ENCODE measurements around the gene PGAM1. TPM values are rescaled to one million over a fixed set of nuclear protein-coding genes. Genes with fewer than 3 reads are reported as not detected.

The PGAM1 gene
- total RNA-seq = 100 to 1,000 TPM; 392 to 453 TPM

GRCh38 chr10:97425964-97426775 is at the start of gene PGAM1:
Gene PGAM1 (plus strand): TSS chr10:97426191. CDS start chr10:97426308, 117 bp downstream.
- Histone ChIP-seq H3K9me3 (no peaks in the 10 kb centered on the region), H3K36me3 (peaks cover 7% of the 10 kb centered on the region), H3K4me3 (peak within 1 kb of the TSS; percentile 96), H3K27me3 (no peaks in the 10 kb centered on the region), H3K4me1 (peaks cover 13% of the 10 kb centered on the region), H3K9ac (ENCODE audit: low read depth in 2 of 2, low read length in 2 of 2) (peak within 1 kb of the TSS; percentile 85 to 99), H3K27ac (peak within 1 kb of the TSS; percentile 94)
- intact Hi-C loops (cut with DNase I) = no loop called here
- peak; percentile 45 for TF ChIP-seq CTCF (IDR thresholded peaks at IDR 0.05)
- peak; percentile 95 for DNase-seq

GRCh38 chr10:97376413-97376812 is 49.6 kb upstream of the PGAM1 start:
- H3K36me3 ChIP-seq = no peaks in the 10 kb centered on the region

GRCh38 chr10:97378933-97379921 is 46.8 kb upstream of the PGAM1 start:
- no peak overlapping the region for H3K27ac ChIP-seq
- intact Hi-C loops (cut with DNase I) = no loop called here
- no peak for TF ChIP-seq CTCF (IDR thresholded peaks at IDR 0.05)
- H3K9me3 ChIP-seq = no peaks in the 10 kb centered on the region
- DNase-seq = no peak
- H3K36me3 ChIP-seq = no peaks in the 10 kb centered on the region
- no peak overlapping the region for H3K4me3 ChIP-seq
- H3K9ac ChIP-seq (ENCODE audit: low read depth in 2 of 2, low read length in 2 of 2) = no peak overlapping the region
- no peaks in the 10 kb centered on the region for H3K27me3 ChIP-seq
- no peaks in the 10 kb centered on the region for H3K4me1 ChIP-seq

More at GRCh38 chr10:97376413-97376812, 49.6 kb upstream of the PGAM1 start:
- H3K9me3 ChIP-seq = no peaks in the 10 kb centered on the region
- TF ChIP-seq CTCF (IDR thresholded peaks at IDR 0.05) = no peak
- no peaks in the 10 kb centered on the region for H3K4me1 ChIP-seq
- DNase-seq = no peak
- H3K27ac ChIP-seq = no peak overlapping the region
- intact Hi-C loops (cut with DNase I) = no loop called here
- H3K27me3 ChIP-seq = no peaks in the 10 kb centered on the region
- no peak overlapping the region for H3K4me3 ChIP-seq
- no peak overlapping the region for H3K9ac ChIP-seq (ENCODE audit: low read depth in 2 of 2, low read length in 2 of 2)

GRCh38 chr10:97380516-97380915 is 45.5 kb upstream of the PGAM1 start:
- intact Hi-C loops (cut with DNase I) = no loop called here
- peak overlapping the region in 1 of 2 donors; percentile 26 for H3K9ac ChIP-seq (ENCODE audit: low read depth in 2 of 2, low read length in 2 of 2)

More at GRCh38 chr10:97380516-97380915, 45.5 kb upstream of the PGAM1 start:
- Histone ChIP-seq H3K9me3 (no peaks in the 10 kb centered on the region), H3K27ac (no peak overlapping the region), H3K36me3 (no peaks in the 10 kb centered on the region), H3K27me3 (no peaks in the 10 kb centered on the region), H3K4me3 (no peak overlapping the region), H3K4me1 (no peaks in the 10 kb centered on the region)
- peak; percentile 36 for DNase-seq
- TF ChIP-seq CTCF (IDR thresholded peaks at IDR 0.05) = no peak

Data from colonic mucosa (tissue), 4 donors.